DMS 273 (cell line): Measurements from ENCODE around the gene ABHD15.

Experiments
- DNase-seq: peaks from one replicate; lab custom pipeline; 2025; ENCODE audit not compliant: unreplicated experiment; lab: John Stamatoyannopoulos, UW

ABHD15 gene, protein sequence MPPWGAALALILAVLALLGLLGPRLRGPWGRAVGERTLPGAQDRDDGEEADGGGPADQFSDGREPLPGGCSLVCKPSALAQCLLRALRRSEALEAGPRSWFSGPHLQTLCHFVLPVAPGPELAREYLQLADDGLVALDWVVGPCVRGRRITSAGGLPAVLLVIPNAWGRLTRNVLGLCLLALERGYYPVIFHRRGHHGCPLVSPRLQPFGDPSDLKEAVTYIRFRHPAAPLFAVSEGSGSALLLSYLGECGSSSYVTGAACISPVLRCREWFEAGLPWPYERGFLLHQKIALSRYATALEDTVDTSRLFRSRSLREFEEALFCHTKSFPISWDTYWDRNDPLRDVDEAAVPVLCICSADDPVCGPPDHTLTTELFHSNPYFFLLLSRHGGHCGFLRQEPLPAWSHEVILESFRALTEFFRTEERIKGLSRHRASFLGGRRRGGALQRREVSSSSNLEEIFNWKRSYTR

DNA sequence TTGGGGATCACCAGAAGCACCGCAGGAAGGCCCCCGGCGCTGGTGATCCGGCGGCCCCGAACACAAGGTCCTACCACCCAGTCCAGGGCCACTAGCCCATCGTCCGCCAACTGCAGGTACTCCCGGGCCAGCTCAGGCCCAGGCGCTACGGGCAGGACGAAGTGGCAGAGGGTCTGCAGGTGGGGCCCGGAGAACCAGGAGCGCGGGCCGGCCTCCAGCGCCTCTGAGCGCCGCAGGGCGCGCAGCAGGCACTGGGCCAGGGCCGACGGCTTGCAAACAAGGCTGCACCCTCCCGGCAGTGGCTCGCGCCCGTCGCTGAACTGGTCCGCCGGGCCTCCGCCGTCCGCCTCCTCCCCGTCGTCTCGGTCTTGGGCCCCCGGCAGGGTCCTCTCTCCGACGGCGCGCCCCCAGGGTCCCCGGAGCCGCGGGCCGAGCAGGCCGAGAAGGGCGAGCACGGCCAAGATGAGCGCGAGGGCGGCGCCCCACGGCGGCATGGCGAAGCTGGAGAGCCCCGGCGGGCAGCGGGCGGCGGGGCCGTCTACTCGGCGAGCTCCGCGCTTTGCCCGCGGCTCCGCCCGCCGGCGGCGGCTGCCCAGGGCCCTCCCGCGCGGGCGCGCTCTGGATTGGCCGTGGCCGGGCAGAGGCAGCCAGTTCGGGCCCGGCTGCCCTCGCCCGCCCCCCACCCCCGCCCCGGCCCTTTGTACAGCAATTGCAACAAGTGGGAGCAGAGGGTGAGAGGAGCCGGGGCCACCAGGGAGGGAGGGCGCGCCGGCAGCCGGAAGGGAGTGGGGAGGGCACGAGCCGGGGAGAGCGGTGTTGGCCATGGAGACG is at the start of gene ABHD15:
Gene ABHD15, minus strand, starts transcription at position 565 of the 831 bp plus-strand sequence. Its CDS starts 71 bp downstream, at position 494.
- peak; percentile 89 for DNase-seq

DNA sequence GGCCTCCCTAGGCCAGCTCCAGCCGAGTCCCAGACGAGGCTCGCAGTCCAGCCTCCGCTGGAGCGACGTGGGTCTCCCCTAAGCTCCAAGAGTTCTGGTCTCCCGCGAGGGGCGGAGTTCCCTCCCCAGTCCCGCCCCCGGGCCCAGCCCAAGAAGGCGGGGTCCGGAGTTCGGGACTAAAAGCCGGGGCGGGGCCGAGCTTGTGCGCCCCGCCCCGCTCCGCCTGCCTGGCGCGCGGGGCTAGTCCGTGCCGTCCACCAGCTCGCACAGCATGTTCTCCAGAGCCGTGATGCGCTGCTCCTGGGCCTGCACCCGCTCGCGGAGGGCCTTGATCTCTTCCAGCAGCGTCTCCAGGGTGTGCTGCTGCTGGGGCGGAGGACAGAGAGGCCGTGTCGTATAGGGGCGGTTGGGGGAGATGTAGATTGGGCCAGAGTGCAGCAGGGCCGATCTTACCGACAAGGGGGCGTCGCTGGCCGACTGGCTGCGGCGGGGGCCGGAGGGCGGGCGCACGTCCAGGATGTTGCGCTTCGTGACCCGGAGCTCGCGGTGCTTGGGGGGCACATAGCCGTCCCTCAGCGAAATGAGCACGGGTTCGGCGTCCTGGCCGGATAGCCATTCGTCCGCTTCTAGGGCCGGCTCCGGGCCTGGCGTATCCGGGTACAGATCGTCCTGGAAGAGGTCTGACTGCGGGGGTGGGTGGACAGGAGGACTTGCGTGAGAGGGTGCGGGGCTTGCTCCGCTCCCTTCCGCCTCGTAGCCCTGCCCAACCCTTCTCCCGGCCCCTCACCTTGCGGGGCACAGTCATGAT is 48.9 kb upstream of the ABHD15 start:
- DNase-seq: peak; percentile 97

DNA sequence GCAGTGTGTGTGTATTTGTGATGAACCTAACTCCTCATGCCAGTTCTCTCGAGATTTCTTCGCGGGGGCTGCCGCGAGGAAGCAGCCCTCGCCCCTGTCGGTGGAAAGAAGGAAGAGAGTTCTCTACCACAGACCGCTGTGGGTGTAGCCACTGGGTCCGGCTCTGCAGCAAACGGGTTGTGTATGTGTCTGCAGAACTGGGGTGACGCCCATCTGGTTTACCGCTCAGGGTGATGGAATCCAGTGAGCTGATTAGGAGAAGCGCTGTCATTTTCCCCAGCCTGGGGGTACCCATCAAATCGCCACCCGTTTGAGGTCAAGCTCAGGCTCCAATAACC is 48.2 kb upstream of the ABHD15 start:
- DNase-seq: peak; percentile 60

DNA sequence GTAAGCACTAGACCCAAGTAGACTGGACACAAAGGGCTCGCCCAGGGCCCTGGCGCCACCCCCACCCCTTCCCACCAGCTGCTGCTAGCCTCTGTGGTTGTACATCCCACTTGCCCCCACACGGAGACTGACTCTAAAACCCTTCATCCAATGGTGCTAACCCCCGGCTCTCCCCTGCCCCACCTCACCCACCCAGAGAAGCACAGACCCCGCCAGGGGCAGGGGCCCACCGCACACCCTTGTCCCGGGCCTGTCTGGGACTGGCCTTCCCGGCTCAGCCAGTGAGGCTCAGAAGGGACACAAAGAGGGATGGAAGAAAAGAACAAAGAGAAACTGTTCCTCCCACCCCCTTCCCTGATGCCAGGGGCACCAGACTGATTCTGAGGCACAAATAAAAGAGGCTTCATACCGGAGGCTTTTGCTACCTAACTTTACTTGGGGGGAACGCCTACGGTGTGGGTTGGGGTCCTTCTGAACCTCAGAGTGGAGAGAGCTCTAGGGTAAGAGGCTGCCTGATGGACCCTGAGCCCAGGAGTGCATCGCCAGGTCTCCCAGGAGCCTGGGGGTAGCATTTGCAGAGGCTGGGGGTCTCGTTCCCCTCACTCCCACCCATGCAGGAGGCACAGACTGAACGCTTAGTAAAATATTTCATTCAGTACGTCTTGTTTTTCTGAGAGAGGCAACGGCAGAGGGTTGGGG is 47.7 kb upstream of the ABHD15 start:
- no peak for DNase-seq

DNA sequence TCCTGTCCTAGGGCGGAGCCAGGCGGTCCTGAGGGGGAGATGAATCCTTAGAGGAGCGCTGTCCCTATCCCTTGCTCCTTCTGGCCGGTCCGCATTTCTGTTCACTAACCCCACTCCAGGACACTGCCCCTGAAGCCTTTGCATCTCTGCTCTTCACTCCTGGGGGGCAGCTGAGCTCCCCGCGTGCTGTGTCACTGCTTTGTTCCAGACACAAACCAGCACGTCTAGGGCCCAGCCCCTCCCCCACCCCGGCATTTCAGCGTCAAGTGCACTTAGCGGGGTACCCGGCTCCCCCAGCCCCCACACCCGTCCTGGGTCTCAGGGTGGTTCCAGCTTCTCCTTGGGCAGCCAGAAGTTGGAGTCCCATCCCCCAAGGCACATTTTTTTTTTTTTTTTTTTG is 47.0 kb upstream of the ABHD15 start:
- no peak for DNase-seq

DNA sequence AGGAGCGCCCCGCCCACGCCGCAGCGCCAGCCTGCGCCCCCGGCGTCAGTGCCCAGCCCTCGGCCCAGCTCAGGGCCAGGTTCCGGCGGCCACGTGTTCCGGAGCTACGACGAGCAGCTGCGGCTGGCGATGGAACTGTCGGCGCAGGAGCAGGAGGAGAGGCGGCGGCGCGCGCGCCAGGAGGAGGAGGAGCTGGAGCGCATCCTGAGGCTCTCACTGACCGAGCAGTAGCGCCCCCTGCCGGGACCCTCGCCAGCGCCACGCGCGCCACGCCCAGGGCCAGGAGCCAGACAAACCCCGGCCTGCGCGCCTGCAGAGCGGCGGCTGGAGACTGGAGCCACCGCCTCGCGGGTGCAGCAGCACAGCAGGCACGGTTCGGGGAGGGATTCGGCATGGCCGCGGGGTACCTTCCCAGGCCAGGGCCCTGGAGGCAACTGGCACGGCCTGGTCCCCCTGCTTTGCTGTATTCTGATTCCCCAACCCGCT is 46.6 kb upstream of the ABHD15 start:
- no peak for DNase-seq

DNA sequence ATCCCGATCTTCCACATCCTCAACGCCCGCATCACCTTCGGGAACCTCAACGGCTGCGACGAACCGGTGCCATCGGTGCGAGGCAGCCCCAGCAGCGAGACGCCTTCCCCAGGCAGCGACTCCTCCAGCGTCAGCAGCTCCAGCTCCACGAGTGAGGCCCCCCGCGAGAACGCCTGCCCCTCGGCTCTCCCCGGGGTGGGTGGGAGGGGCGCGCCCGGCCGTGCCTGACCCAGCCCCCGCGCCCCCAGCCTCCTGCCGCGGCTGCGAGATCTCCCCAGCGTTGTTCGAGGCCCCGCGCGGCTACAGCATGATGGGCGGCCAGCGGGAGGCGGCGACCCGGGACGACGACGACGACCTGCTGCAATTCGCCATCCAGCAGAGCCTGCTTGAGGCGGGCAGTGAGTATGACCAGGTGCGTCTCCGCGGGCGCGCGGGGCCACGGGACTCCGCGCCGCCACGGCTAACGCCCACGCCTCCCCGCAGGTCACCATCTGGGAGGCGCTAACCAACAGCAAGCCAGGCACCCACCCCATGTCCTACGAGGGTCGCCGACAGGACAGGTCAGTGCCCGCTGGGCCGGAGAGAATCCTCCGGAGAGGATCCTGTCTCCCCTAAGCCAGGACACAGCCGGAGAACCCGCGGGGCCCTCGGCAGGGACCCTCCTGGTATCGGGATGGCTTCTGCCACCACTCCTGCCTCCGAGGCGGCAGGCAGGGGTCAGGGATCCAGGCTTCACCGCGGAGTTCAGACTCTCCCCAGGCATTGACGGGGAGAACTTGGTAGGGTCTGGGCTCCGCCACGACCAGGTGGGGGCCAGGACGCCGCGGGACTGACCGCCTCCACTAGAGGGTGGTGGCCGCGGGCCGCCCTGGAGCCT is 45.8 kb upstream of the ABHD15 start:
- no peak for DNase-seq

DNA sequence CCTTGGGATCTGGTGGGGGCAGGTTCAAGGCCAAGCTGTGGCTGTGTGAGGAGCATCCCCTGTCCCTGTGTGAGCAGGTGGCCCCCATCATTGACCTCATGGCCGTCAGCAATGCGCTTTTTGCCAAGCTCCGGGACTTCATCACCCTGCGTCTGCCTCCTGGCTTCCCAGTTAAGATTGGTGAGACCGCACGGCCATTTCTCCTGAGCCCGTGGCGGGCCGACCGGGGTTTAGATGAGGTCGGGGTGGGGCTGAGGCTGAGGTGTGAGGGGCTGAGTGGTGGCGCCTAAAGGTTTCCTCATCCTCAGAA is 45.2 kb upstream of the ABHD15 start:
- no peak for DNase-seq

DNA sequence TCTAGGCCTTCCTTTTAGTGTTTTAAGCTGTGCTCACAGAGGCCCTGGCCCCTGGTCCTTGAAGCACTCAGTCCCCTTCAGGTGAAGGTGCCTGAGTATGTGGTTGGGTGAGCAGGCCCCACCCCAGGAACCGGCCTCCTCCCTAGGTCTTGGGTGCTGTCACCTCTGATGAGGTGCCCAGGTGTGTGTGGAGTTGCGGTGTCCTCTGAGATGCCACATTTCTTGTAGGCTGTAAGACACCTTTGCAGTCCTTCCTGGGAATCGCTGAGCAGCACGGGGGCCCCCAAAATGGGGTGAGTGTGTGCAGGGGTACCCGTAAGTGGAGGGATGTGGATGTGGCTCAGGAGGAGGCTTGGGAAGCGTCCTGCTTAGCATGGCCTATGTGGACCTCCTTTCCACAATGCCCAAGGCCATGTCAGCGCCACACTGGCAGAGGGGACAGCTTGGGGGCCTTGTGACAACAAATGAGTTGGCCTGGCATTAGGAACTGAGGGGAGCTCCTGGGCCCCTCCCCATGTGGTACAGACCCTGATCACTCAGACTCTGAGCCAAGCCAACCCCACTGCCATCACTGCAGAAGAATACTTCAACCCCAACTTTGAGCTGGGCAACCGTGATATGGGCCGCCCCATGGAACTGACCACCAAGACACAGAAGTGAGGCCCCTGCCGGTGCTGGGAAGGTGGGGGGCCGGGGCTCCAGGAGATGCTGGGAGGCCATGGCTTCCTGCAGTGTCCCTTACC is 44.7 kb upstream of the ABHD15 start:
- DNase-seq: no peak

DNA sequence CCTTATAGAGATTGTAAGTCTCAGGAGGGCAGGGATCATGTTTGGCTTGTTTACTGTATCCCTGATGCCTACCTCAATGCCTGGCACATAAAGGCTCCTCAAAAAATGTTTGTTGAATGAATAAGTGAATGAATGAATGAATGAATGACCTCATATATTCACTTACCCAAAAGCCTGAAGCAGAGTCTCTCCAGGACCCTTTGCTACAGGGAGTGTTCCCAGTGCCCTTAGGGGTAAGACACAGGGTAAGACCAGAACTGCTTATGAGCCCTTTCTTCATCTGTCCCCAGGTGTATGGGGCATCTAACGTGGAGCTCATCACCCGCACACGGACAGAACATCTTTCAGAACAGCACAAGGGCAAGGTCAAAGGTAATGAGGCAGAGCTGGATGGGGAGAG is 43.6 kb upstream of the ABHD15 start:
- no peak for DNase-seq

DNA sequence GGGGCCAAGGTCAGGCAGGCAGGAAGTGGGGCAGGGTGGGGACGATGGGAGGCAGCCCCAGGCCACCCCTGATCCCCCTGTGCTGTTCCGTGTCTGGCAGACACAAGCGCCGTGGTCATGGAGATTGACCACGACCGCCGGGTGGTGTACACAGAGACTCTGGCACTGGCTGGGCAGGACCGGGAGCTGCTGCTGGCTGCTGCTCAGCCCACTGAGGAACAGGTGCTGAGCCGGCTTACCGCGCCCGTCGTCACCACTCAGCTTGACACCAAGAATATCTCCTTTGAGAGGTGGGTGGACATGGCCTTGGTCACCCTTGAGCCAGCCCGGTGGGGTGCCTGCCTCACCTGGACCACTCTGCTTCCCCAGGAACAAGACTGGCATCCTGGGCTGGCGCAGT is 42.1 kb upstream of the ABHD15 start:
- DNase-seq: no peak

DNA sequence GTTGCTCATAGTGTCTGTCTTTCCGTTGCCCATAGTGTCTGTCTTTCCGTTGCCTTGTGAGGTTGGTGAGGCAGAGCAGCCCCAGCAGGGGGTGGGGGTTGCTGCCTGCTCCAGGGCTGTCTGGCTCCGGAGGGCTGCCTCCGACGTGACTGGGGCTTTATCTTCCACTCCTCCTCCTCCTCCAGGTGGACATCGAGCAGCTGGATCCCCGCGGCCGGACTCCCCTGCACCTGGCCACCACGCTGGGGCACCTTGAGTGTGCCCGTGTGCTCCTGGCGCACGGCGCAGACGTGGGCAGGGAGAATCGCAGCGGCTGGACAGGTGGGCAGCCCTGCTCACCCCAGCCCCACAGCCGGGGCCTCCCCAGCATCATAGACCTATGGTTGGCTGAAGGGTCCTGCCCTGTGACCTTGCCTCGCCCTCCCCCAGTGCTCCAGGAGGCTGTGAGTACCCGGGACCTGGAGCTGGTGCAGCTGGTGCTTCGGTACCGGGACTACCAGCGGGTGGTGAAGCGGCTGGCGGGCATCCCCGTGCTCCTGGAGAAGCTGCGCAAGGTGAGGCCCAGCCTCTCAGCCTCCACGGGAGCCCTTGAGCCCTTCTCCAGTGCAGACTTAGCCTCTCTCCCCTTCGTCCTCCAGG is 40.8 kb upstream of the ABHD15 start:
- DNase-seq: no peak

DNA sequence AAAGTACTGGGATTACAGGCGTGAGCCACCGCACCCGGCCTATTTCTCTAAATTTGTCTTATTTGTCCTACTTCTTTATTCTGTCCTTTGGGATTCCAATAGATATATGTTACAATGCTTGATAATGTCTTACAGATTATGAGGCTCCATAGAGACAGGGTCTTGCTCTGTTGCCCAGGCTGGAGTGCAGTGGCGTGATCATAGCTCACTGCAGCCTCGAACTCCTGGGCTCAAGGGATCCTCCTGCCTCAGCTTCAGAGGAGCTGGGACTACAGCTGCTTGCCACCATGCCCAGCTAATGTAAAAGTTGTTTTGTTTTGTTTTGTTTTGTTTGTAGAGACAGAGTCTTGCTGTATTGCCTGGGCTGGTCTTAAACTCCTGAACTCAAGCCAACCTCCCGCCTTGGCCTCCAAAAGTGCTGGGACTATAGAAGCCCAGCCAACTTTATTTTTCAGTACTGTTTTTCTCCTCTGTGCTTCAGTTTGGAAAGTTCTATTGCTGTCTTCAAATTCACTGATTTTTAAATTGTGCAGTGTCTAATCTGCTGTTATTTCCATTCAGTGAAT is 36.4 kb upstream of the ABHD15 start:
- DNase-seq: no peak

DNA sequence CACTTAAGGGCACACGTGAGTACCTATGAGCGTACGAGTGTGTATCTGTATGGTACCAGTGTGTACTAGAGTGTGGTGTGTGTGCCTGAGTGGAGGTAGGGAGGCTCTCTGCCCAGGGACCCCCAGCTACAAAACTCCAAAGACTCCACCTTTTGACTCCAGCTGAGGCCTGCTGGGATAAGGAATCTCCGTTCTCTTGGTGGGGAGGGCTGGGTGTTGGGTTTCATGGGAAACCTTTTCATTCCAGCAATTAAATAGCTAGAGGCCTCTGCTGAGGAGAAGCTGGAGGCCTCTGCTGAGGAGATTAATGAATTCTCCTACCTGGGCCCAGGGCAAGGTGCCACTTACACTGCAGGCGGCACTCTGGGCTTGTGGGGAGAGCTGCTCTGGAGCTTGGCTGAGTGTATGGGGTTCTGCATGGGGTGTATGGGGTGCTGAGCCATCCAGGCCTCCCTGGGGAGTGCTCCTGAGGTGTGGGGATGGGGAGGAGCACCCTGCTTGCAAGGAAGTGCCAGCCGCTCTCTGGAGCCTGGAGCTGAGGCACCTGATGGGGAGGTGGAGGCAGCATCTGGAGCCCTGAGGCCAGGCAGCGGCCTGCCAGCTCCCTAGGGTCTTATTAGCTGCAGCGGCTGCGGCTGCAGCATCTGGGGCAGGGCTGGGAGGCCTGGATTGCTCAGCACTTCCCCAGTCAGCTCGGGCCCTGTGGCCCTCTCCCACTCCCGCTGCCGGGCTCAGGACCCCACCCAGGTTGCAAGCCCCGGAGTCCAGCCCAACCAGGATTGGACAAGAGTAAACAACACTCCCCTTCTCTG is 30.7 kb upstream of the ABHD15 start:
- peak; percentile 90 for DNase-seq

DNA sequence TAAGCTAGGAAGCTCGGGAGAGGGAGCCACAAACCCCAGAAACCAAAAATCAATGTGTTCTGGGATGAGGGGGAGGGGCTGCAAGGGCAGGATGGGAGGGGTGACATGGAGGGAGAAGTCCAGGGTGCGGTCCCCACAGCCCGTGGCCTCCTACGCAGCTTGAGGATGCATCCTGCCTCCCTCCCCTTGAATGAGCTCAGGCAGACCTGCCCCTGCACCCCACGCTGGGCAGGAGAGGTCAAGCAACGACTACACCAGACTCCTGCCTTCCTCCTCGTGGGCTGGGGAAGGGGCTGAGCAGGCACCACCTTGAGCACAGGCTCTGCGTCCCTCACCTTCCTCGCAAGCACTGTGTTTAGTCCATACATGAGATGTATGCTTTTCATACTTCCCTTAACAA is 30.0 kb upstream of the ABHD15 start:
- DNase-seq: no peak

DNA sequence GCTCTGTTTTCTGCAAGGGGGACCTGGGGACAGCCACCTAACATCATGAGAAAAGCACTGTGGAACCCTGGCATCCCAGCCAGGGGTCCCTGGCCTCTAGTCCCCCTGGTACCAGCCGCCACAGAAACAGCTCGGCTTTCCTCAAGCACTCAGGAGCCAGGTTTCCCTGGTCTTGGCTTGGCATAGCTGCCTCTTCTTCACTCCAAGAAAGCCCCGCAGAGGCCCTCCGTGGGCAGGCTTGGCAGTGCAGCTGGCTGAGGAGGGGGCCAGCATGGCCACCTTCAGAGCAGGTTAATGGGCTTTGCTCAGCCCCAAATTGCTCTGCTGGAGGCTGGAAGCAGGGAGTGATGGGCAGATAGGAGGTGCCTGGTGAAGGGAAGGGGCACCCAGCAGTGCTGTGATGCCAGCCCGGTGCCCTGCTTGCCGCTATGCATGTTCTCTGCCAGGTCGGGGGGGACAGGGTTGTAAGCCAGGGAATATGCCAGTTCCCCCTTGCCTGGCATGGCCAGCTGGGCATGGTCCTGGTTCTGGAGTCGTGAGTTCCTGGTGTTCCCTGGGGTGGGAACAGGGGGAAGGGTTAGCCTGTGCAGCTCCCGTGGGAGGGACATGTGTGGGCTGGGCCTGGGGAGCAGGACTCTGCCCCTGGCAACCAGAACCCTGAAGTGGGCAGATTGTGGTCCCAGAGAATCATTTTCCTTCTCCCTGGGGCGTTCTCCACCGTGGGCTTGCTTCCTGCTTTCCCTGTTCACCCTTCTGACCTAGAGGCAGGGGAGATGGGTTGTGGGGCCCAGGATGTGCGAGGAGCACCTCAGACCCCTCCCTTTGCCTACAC is 29.3 kb upstream of the ABHD15 start:
- DNase-seq: peak; percentile 52
